NCI-H524 treated with DMSO at 0.1 percent for 48 hours (cell line): Measurements from ENCODE around the gene RGS12.

Source experiments
- DNase-seq: peaks from one replicate; lab custom pipeline; 2025; lab: John Stamatoyannopoulos, UW

RGS12 gene

DNA sequence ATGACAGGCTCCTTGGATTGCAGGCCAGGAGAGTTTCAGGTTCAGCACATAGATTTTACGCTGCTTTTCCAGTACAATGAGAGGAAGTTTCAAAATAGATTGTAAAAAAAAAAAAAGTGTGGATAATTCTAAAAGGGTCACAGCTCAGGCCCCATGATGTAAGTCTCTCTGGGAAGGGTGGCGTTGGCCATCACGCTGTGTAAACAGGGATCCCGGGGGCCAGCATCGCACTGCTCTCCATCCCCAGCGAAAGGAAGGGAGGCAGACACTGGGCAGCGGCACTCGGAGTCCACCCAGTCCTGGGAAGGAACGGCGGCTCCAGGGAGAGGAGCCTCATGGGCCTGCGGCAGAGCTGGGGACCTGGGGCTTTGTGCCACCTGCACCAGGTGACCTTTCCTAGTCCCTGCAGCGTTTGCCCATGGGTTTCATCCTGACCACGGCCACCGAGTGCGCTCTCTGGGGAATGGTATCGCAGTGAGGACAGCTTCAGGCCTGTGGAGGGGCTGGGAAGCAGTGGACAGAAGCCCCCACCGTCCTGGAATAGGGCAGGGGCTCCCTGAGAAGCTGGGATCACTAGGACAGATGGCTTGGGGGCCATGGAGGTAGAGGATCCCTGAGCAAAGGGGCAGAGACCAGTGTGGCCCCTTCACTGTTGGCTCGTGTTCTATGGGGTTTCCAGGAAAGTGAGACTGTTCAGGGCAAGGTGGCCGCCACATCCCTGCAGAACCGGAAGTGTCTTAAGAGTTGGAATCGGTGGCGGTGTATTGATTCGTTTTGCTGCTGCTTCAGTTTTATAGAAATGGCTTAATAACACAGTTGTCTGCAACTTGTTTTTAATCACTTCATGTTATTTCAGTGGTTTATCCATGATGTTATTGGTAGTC lies 38.9 kb downstream of the RGS12 start:
- DNase-seq, result no peak

DNA sequence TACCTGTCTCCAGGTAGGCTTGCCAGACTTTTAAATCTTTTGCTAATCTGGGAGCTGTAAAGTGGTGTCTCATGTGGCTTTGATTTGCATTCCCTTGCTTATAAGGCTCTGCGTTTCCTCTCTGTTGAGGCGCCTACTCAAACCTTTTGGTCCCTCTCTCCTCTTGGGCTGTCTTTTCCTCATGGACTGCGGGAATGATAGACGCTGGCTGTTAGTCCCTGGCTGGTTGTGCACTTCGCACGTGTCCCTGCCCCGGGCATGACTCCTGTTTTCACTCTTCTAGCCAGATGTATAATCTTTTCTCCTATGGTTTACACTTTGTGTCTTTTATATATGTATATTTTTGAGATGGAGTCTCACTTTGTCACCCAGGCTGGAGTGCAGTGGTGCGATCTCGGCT lies 39.7 kb downstream of the RGS12 start:
- DNase-seq, result no peak

DNA sequence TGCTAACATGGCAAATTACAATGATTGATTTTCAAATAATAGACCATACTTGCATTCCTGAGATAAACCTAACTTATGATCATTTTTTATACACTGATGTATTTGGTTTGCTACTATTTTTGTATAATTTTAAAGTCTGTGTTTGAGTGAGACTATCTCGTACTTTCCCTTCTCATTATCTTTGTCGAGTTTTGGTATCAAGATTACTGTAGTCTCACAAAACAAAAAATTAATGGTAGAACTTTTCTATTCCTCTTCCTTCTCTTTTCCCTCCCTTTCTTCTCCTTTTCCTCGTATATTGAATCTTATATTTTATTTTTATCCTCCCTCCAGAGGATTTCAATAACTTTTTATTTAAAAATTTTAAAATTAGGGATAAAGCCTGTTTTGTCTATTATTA lies 41.5 kb downstream of the RGS12 start:
- no peak for DNase-seq

DNA sequence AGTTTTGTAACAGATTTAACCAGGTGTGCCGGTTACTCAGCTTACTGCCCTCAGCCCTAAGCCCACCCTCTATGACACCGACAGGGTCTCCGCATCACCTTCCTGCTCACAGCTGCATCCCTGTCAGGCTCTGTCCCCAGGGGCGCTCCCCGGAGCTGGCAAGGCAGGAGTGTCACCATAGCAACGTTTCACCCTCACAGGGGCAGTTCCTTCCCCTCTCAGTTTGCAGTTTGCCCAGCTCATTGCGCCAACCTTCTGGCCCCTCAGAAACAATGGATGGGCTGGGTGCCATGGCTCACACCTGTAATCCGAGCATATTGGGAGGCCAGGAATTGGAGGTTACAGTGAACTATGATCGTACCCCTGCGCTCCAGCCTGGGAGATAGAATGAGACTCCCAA lies 42.6 kb downstream of the RGS12 start:
- DNase-seq, result no peak

DNA sequence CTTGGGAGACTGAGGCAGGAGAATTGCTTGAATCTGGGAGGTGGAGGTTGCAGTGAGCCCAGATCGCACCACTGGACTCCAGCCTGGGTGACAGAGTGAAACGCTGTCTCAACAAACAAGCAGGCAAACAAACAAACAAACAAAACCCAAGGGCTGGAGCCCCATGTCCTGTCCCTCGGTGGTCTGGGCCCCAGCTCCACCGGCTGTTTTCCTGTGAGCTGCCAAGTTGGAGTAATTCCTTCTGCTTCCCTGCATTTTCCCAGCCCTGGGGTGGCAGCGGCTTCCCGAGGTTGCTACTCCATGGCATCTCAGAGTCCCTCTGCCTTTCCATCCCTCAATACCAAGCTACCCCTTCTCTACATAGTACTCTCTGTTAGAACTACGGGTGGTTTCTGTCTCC lies 43.2 kb downstream of the RGS12 start:
- DNase-seq, result no peak

DNA sequence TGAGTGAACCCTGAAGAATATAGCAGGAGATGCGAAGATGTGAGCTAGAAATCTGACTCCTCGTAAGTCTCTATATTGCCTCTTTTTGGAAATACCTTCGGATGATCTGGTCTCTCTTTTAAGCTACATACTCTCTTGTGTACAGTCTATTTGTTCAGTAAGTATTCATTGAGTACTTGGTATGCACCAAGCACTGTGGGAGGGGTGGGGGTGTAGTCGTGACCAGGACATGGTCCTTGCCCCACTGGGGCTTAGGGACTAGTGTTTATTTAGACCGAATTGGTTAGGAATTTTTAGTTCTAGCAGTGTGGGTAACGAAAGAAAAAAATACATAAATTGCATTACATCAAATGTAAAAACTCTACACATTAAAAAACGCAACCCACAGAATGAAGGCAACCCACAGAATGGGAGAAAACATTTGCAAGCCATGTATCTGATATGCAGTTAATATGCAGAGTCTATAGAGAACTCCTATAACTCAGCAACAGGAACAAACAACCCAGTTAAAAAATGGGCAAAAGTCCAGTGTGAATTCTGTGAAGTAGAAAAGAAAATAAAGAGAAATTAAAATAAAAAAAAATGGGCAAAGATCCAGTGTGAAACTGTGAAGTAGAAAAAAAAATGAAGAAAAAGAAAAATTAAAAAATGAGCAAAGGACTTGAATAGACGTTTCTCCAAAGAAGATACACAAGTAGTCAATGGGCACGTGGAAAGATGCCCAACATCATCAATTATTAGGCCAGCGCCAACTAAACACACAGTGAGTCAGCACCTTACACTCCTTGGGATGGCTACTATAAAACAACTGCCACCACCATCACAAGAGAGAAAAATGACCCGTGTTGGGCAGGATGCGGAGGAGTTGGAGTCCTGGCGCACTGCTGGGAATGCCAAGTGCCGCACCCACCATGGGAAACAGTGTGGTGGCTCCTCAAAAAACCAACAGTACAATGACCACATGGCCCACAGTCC lies 43.8 kb downstream of the RGS12 start:
- no peak for DNase-seq

DNA sequence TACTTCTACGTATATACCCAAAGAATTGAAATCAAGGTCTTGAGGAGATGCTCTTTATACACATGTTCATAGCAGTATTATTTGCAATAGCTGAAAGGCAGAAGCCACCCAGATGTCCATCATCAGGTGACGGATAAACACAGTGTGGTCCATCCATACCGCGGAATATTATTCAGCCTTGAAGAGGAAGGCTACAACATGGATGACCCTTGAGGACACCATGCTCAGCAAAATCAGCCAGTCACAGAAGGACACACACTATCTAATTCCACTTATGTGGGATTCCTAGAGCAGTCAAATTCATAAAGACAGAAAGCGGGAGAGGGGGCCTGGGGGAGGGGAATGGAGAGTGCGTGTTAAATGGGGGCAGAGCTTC lies 44.5 kb downstream of the RGS12 start:
- DNase-seq, result no peak

DNA sequence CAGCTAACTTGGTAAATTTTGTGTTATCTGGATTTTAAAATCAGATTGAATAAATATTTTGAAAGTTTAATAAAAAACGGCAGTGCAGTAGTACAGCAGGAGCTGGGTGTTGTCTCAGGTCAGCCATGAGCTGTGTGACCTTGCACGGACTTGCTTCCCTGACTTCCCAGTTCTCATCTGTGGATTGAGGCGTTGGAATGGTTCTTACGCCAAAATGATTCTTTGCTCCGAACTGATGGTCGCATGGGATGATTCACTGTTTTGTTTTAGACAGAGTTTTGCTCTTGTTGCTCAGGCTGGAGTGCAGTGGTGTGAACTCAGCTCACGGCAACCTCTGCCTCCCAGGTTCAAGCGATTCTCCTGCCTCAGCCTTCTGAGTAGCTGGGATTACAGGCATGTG lies 45.0 kb downstream of the RGS12 start:
- no peak for DNase-seq

DNA sequence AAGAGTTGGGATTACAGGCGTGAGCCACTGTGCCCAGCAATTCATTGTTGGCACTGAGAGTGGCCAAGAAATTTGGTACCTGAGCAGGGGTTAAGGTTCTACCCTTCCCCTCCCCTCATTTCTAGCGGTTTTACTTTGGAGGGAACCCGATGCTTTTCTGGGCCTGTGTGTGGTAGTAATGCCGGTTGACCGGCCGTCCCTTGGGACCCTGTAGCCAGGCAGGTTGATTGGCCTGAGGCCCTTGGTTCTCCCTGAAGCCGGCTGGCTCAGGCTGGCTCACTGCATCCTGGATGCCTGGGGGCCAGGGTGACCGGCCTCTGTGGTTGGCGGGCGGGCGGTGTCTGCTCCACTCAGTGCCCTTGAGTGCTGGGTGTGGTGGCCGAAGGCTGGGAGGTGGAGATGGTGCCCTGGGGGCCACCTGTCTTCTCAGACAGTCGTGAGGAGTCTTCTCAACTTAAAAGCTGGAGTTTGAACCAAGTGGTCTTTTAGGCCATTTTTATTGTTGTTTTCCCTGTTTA lies 45.6 kb downstream of the RGS12 start:
- DNase-seq, result no peak

DNA sequence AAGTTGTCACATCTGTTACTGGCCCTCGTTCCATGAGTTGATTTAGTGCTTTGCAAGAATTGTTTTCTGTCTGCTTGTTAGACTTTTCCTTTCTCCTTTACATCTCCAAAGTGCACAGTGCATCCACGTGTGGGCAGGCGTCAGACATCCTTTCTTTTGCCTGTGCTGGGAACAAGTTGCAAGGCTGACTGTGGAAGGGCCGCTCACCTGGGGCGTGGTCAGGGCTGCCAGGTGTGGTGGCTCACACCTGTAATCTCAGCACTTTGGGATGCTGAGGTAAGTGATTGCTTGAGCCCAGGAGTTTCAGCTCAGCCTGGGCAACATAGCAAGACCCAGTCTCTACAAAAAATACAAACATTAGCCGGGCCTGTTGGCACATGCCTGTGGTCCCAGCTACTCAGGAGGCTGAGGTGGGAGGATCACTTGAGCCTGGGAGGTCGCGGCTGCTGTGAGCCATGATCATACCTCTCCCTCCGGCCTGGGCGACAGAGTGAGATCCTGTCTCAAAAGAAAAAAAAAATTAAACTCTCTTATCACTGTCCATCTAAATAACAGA lies 46.2 kb downstream of the RGS12 start:
- DNase-seq, result no peak

DNA sequence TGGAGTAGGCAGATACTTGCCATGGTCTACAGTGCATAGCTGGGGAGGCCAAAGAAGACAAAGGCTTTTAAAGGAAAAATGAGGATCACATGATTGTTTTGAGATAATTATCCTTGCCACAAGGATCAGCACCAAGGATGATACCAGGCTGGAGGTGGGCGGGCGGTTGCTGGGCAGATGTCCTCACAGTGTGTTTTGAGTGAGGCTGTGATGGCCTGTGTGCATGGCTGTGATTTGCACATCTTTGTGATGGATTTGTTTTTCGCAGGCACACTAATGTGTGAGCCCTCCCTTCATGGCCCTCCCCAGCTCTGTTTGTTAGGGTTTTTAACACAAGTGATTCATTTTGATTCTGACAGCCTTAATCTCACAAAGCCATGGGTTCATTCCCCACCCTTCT lies 46.8 kb downstream of the RGS12 start:
- no peak for DNase-seq

DNA sequence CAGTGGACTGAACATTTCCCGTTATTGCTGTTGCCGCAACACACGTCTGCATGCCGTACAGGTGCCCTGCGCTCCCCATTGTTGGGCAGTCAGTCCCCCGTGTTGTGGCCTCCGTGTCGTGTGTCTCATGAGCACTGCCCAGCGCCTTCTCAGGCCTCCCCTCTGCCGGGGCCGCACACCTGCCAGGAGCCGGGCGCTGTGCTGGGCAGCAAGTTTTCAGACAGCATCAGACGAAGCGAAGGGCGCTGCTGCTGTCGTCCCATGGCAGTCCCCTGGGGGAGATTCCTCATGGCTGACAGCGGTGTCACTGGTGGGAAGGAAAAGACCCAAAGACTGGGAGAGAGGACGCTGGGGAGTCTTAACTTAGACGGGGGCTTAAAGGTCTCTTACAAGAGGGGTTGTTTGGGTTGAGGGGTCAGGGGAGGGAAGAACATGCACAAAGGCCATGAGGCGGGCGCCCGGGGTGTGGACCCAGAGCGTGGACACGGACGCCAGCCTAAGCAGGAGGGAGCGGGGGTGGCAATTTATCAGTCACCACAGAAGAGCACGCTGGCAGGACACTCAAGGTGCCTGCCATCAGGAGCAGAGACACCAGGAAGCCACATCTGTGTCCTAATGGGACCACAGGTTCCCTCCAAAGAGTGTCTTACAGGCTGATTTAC lies 47.3 kb downstream of the RGS12 start:
- DNase-seq, result no peak

DNA sequence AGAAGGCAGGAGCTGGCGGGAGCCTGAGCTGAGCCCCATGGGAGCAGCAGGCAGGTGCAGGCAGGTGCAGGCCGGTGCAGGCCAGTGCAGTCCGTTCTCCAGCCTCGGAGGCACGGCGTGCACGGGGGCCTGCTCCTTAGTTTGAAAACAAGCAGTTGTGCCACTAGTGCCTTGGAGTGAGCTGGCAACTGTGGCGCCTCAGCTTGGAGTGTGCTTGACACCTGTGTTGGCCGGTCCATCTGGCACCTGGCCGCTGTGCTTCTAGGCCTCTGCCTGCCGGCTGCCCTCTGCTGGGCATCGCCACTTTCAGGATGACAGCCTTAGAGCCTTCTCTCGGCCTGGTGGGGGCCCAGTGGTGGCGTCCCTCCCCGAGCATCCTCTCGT lies 47.9 kb downstream of the RGS12 start:
- DNase-seq, result peak; percentile 50

DNA sequence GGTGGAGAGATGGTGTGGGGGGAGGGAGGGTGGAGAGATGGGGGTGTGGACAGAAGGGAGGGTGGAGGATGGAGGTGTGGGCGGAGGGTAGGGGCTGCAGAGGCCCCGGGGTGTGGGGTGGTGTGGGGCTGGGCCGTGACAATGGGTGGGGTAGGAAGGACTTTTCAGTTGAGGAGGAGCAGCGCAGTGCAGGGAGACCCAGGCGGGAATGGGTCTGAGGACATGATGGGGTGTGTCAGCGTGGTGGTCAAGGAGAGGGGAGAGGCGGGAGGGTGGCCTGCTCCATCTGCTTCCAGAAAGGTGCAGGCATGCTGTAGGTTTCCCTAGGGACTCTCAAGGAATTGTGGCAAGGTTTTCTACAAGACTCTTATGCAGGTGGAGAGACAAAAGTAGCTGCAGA lies 48.9 kb downstream of the RGS12 start:
- DNase-seq, result no peak

DNA sequence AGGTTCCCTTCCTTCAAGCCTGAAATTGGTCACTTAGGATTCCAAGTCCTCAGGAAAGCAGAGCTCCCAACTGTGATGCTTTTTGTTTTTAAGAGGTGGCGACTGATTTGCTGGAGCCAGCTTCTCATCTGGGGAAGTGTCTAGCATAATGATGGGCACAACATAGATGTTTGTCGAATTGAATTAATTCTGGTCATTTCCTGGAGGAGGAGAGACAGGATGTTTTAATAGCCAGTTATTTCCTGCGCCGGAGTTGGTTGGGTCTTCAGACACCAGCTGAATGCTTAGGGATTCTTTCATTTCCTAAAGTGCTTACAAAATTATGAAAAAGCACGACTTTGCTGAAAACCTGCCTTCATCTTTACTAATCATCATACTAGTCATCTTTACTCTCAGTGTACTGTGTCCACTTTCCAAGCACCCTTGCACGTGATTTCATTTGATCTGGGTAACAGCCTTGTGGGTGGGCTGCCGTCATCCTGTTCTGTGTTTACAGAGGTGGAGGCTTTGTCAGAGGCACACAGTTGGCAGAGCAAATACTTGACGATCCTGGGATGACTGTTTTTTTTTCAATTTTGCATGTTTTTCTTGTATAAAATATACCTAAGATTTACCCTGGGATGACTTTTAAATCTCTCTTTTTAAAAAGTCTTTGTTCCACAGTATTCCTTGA lies 49.5 kb downstream of the RGS12 start:
- no peak for DNase-seq
